Measurements from ENCODE around the gene ELSPBP1. TPM values are rescaled to one million over a fixed set of nuclear protein-coding genes. Genes with fewer than 3 reads are reported as not detected.

Gene ELSPBP1
- total and polyA plus RNA-seq, 2 donors (not counting 3 experiments of a cell fraction or from before 2014, with no cell fraction given): not detected

- Histone ChIP-seq H4K20me1 (replicated peaks; ENCODE audit: control insufficient read depth, extremely low read depth, insufficient read depth, low read length) (no peaks in the 10 kb centered on the region), H3K27ac (ENCODE audit: insufficient read depth, low read depth, low read length) (no peak overlapping the region), H3K4me1 (ENCODE audit: control insufficient read depth, extremely low read depth, insufficient read depth, low read length) (no peaks in the 10 kb centered on the region), H3K27me3 (ENCODE audit: control insufficient read depth in 2 of 2, insufficient read depth in 2 of 2, low read length in 2 of 2) (peaks cover 0 to 1% of the 10 kb centered on the region in 2 experiments), H3K9me3 (replicated peaks; ENCODE audit: control insufficient read depth, insufficient read depth, low read length) (no peaks in the 10 kb centered on the region), H2AFZ (ENCODE audit: low read depth, low read length) (no peak overlapping the region), H3K4me3 (replicated peaks in 1 of 3; ENCODE audit: insufficient read depth in 1 of 3, low read depth in 1 of 3, low read length in 3 of 3) (no peak overlapping the region), H3K4me2 (ENCODE audit: insufficient read depth, low read length) (no peak overlapping the region), H3K9me1 (replicated peaks; ENCODE audit: control insufficient read depth, extremely low read depth, insufficient read depth, low read length) (no peaks in the 10 kb centered on the region), H3K36me3 (ENCODE audit: control insufficient read depth in 2 of 2, extremely low read depth in 1 of 2, insufficient read depth in 2 of 2, low read length in 2 of 2) (no peaks in the 10 kb centered on the region), H3K79me2 (ENCODE audit: control insufficient read depth, insufficient read depth, low read length) (no peaks in the 10 kb centered on the region), H3K9ac (replicated peaks; ENCODE audit: extremely low read depth, insufficient read depth, low read length) (no peak overlapping the region)
- no TSS peak for BruUV-seq (replicated peaks)
- POLR2A ChIA-PET: no interaction called here
- dilution Hi-C loops (cut with MboI; ENCODE audit: extremely low pct_ligation_motif_present, low sequenced_read_pairs): no loop called here
- DNase-seq (ENCODE audit: low read depth, low spot score): no peak
- FAIRE-seq: no peak
- no peak for TF ChIP-seq GATA2 (IDR thresholded peaks at IDR 0.05; ENCODE audit: insufficient read depth, insufficient read length, low read depth, low read length)
- CTCF ChIA-PET: no interaction called here
- intact Hi-C loops (cut with micrococcal nuclease): no loop called here
These were observed 1.8 kb downstream of the ELSPBP1 start for GRCh38 chr19:47996230-47996727.

- no TSS peak for BruUV-seq (replicated peaks)
- no peak overlapping the region for H3K27ac ChIP-seq (ENCODE audit: insufficient read depth, low read depth, low read length)
- no peaks in the 10 kb centered on the region for H3K79me2 ChIP-seq (ENCODE audit: control insufficient read depth, insufficient read depth, low read length)
- no peak for DNase-seq (ENCODE audit: low read depth, low spot score)
- H3K9me3 ChIP-seq (replicated peaks; ENCODE audit: control insufficient read depth, insufficient read depth, low read length): no peaks in the 10 kb centered on the region
- no peaks in the 10 kb centered on the region for H3K27me3 ChIP-seq (ENCODE audit: control insufficient read depth in 2 of 2, insufficient read depth in 2 of 2, low read length in 2 of 2)
- CTCF ChIA-PET: no interaction called here
- no peaks in the 10 kb centered on the region for H3K9me1 ChIP-seq (replicated peaks; ENCODE audit: control insufficient read depth, extremely low read depth, insufficient read depth, low read length)
- no peaks in the 10 kb centered on the region for H3K36me3 ChIP-seq (ENCODE audit: control insufficient read depth in 2 of 2, extremely low read depth in 1 of 2, insufficient read depth in 2 of 2, low read length in 2 of 2)
- no peak overlapping the region for H2AFZ ChIP-seq (ENCODE audit: low read depth, low read length)
- intact Hi-C loops (cut with micrococcal nuclease): no loop called here
- dilution Hi-C loops (cut with MboI; ENCODE audit: extremely low pct_ligation_motif_present, low sequenced_read_pairs): no loop called here
- TF ChIP-seq FOS (IDR thresholded peaks at IDR 0.05; ENCODE audit: borderline replicate concordance, insufficient read depth, low read length): no peak
- TF ChIP-seq POLR2AphosphoS5 (IDR thresholded peaks at IDR 0.05; ENCODE audit: insufficient read depth, low read depth, low read length): no peak
- TF ChIP-seq EZH2 (IDR thresholded peaks at IDR 0.05; ENCODE audit: borderline replicate concordance, low read depth, low read length, severe bottlenecking): no peak
- TF ChIP-seq JUN (IDR thresholded peaks at IDR 0.05; ENCODE audit: borderline replicate concordance, insufficient read depth, insufficient read length, low read depth): no peak
- no peak for TF ChIP-seq CTCF (IDR thresholded peaks at IDR 0.05; ENCODE audit: extremely low read depth in 1 of 2, insufficient read depth in 1 of 2, low read depth in 1 of 2, low read length in 2 of 2)
- POLR2A ChIA-PET: no interaction called here
- H3K4me2 ChIP-seq (ENCODE audit: insufficient read depth, low read length): no peak overlapping the region
- FAIRE-seq: no peak
- H4K20me1 ChIP-seq (replicated peaks; ENCODE audit: control insufficient read depth, extremely low read depth, insufficient read depth, low read length): no peaks in the 10 kb centered on the region
- H3K4me1 ChIP-seq (ENCODE audit: control insufficient read depth, extremely low read depth, insufficient read depth, low read length): no peaks in the 10 kb centered on the region
- no peak overlapping the region for H3K4me3 ChIP-seq (replicated peaks in 1 of 3; ENCODE audit: insufficient read depth in 1 of 3, low read depth in 1 of 3, low read length in 3 of 3)
- no peak overlapping the region for H3K9ac ChIP-seq (replicated peaks; ENCODE audit: extremely low read depth, insufficient read depth, low read length)
These were observed 4.4 kb downstream of the ELSPBP1 start for GRCh38 chr19:47998800-47999199.

Data from endothelial cell of umbilical vein (primary cell).